ENCODE data around the gene CACNA1C. TPM values are rescaled to one million over a fixed set of nuclear protein-coding genes. Genes with fewer than 3 reads are reported as not detected.
A peak's percentile ranks its signal among the peaks of the same experiment; 100 is the strongest.

Gene CACNA1C
- polyA plus RNA-seq, 1 donor from 2014 or later = 0.06 TPM

GRCh38 chr12:2586156-2587038 lies 533.6 kb downstream of the CACNA1C start:
- Mint-ChIP-seq H3K27ac (no peak overlapping the region), H3K27me3 (peaks cover 31% of the 10 kb centered on the region), H3K36me3 (no peaks in the 10 kb centered on the region), H3K4me3 (no peak overlapping the region), H3K4me1 (no peaks in the 10 kb centered on the region), H3K9me3 (peaks cover 0 to 2% (median 2%) of the 10 kb centered on the region in 3 donors)

- H3K4me1 Mint-ChIP-seq = no peaks in the 10 kb centered on the region
- no peak overlapping the region for H3K4me3 Mint-ChIP-seq
- peaks cover 1 to 12% (median 4%) of the 10 kb centered on the region in 3 donors for H3K9me3 Mint-ChIP-seq
- no peaks in the 10 kb centered on the region for H3K36me3 Mint-ChIP-seq
- H3K27ac Mint-ChIP-seq = no peak overlapping the region
- H3K27me3 Mint-ChIP-seq = peaks cover 22% of the 10 kb centered on the region
Observed at GRCh38 chr12:2588345-2588744, 535.6 kb downstream of the CACNA1C start.

- no peak overlapping the region for H3K4me3 Mint-ChIP-seq
- H3K27me3 Mint-ChIP-seq = peaks cover 16% of the 10 kb centered on the region
- H3K9me3 Mint-ChIP-seq = peaks cover 1 to 22% (median 6%) of the 10 kb centered on the region in 3 donors
- H3K36me3 Mint-ChIP-seq = no peaks in the 10 kb centered on the region
- H3K27ac Mint-ChIP-seq = no peak overlapping the region
- no peaks in the 10 kb centered on the region for H3K4me1 Mint-ChIP-seq
Observed at GRCh38 chr12:2589381-2589780, 536.6 kb downstream of the CACNA1C start.

GRCh38 chr12:2593045-2593444 lies 540.3 kb downstream of the CACNA1C start:
- H3K27ac Mint-ChIP-seq = peak overlapping the region in 2 of 3 donors; percentile 7 to 51
- H3K9me3 Mint-ChIP-seq = peaks cover 4 to 30% (median 12%) of the 10 kb centered on the region in 3 donors
- no peaks in the 10 kb centered on the region for H3K4me1 Mint-ChIP-seq

GRCh38 chr12:2596441-2596840 lies 543.7 kb downstream of the CACNA1C start:
- Mint-ChIP-seq H3K27me3 (no peaks in the 10 kb centered on the region), H3K36me3 (no peaks in the 10 kb centered on the region), H3K4me3 (peak overlapping the region in 1 of 4 donors; percentile 18), H3K9me3 (peaks cover 4 to 27% (median 10%) of the 10 kb centered on the region in 3 donors), H3K4me1 (no peaks in the 10 kb centered on the region), H3K27ac (no peak overlapping the region)

More at GRCh38 chr12:2593045-2593444, 540.3 kb downstream of the CACNA1C start:
- Mint-ChIP-seq H3K36me3 (no peaks in the 10 kb centered on the region), H3K4me3 (no peak overlapping the region), H3K27me3 (peaks cover 11% of the 10 kb centered on the region)

GRCh38 chr12:2605301-2605700 lies 552.5 kb downstream of the CACNA1C start:
- Mint-ChIP-seq H3K27ac (no peak overlapping the region), H3K4me1 (peaks cover 0 to 1% (median 0%) of the 10 kb centered on the region in 3 donors), H3K4me3 (no peak overlapping the region), H3K9me3 (peaks cover 0 to 1% (median 0%) of the 10 kb centered on the region in 3 donors), H3K36me3 (no peaks in the 10 kb centered on the region), H3K27me3 (peaks cover 17% of the 10 kb centered on the region)

GRCh38 chr12:2606186-2606910 lies 553.6 kb downstream of the CACNA1C start:
- peak overlapping the region in 1 of 3 donors; percentile 33 for H3K27ac Mint-ChIP-seq
- no peaks in the 10 kb centered on the region for H3K9me3 Mint-ChIP-seq
- H3K4me1 Mint-ChIP-seq = peaks cover 0 to 1% (median 0%) of the 10 kb centered on the region in 3 donors
- no peaks in the 10 kb centered on the region for H3K36me3 Mint-ChIP-seq
- H3K4me3 Mint-ChIP-seq = no peak overlapping the region
- peaks cover 17% of the 10 kb centered on the region for H3K27me3 Mint-ChIP-seq

GRCh38 chr12:2607881-2608607 lies 555.3 kb downstream of the CACNA1C start:
- H3K4me3 Mint-ChIP-seq = no peak overlapping the region
- peaks cover 22% of the 10 kb centered on the region for H3K27me3 Mint-ChIP-seq
- no peaks in the 10 kb centered on the region for H3K9me3 Mint-ChIP-seq
- no peak overlapping the region for H3K27ac Mint-ChIP-seq
- H3K4me1 Mint-ChIP-seq = peaks cover 0 to 1% (median 0%) of the 10 kb centered on the region in 3 donors
- no peaks in the 10 kb centered on the region for H3K36me3 Mint-ChIP-seq

- H3K4me3 Mint-ChIP-seq = no peak overlapping the region
- no peak overlapping the region for H3K27ac Mint-ChIP-seq
- H3K9me3 Mint-ChIP-seq = no peaks in the 10 kb centered on the region
- H3K36me3 Mint-ChIP-seq = no peaks in the 10 kb centered on the region
- H3K27me3 Mint-ChIP-seq = peaks cover 22% of the 10 kb centered on the region
- H3K4me1 Mint-ChIP-seq = peaks cover 0 to 1% (median 0%) of the 10 kb centered on the region in 3 donors
Observed at GRCh38 chr12:2608608-2608945, 555.8 kb downstream of the CACNA1C start.

- no peak overlapping the region for H3K27ac Mint-ChIP-seq
- peaks cover 25% of the 10 kb centered on the region for H3K27me3 Mint-ChIP-seq
- H3K36me3 Mint-ChIP-seq = no peaks in the 10 kb centered on the region
- no peaks in the 10 kb centered on the region for H3K9me3 Mint-ChIP-seq
- H3K4me1 Mint-ChIP-seq = peaks cover 0 to 1% (median 0%) of the 10 kb centered on the region in 3 donors
- no peak overlapping the region for H3K4me3 Mint-ChIP-seq
Observed at GRCh38 chr12:2609020-2609419, 556.2 kb downstream of the CACNA1C start.

- H3K27ac Mint-ChIP-seq = no peak overlapping the region
- H3K9me3 Mint-ChIP-seq = no peaks in the 10 kb centered on the region
- no peak overlapping the region for H3K4me3 Mint-ChIP-seq
- H3K27me3 Mint-ChIP-seq = peaks cover 25% of the 10 kb centered on the region
- H3K36me3 Mint-ChIP-seq = no peaks in the 10 kb centered on the region
- H3K4me1 Mint-ChIP-seq = peaks cover 0 to 1% (median 0%) of the 10 kb centered on the region in 3 donors
Observed at GRCh38 chr12:2610358-2610757, 557.6 kb downstream of the CACNA1C start.

- H3K36me3 Mint-ChIP-seq = no peaks in the 10 kb centered on the region
- no peaks in the 10 kb centered on the region for H3K9me3 Mint-ChIP-seq
- H3K27me3 Mint-ChIP-seq = peaks cover 25% of the 10 kb centered on the region
- no peak overlapping the region for H3K4me3 Mint-ChIP-seq
- no peak overlapping the region for H3K27ac Mint-ChIP-seq
- peaks cover 0 to 1% (median 0%) of the 10 kb centered on the region in 3 donors for H3K4me1 Mint-ChIP-seq
Observed at GRCh38 chr12:2613326-2614073, 560.7 kb downstream of the CACNA1C start.

- no peaks in the 10 kb centered on the region for H3K9me3 Mint-ChIP-seq
- H3K27ac Mint-ChIP-seq = no peak overlapping the region
- no peak overlapping the region for H3K4me3 Mint-ChIP-seq
- peaks cover 24% of the 10 kb centered on the region for H3K27me3 Mint-ChIP-seq
- H3K36me3 Mint-ChIP-seq = no peaks in the 10 kb centered on the region
- H3K4me1 Mint-ChIP-seq = no peaks in the 10 kb centered on the region
Observed at GRCh38 chr12:2614341-2614740, 561.6 kb downstream of the CACNA1C start.

- Mint-ChIP-seq H3K36me3 (no peaks in the 10 kb centered on the region), H3K27ac (no peak overlapping the region), H3K9me3 (no peaks in the 10 kb centered on the region), H3K27me3 (peaks cover 18% of the 10 kb centered on the region), H3K4me3 (no peak overlapping the region), H3K4me1 (no peaks in the 10 kb centered on the region)
Observed at GRCh38 chr12:2615665-2616402, 563.0 kb downstream of the CACNA1C start.
